RWPE2 (cell line): ENCODE measurements around the gene ANK3.
"Not testable (repeated sequence)": the region's sequence is repeated elsewhere in the genome, so short reads cannot be mapped to it uniquely, and the experiment has no call there.

Experiments
- ATAC-seq: fragments of 200-7000 bp; cut with Tn5 transposase; 3 replicates; pipeline ENCODE4 v1.9.1; 2021; ENCODE audit warnings: low read depth
- DNase-seq: peaks from one replicate; pipeline ENCODE4 v3.0.0-alpha.2; 2020; ENCODE audit warnings: low spot score
- H3K27ac ChIP-seq: fragments of 450-650 bp; 2 replicates; pipeline ENCODE4 v1.5.1; 2017; ENCODE audit warnings: mild to moderate bottlenecking; ENCODE audit not compliant: poor library complexity, severe bottlenecking
- H3K27me3 ChIP-seq: fragments of 250-450 bp; sonication (Bioruptor Pico); 2 replicates; pipeline ENCODE4 v1.5.1; 2021; ENCODE audit warnings: mild to moderate bottlenecking, moderate library complexity; ENCODE audit not compliant: insufficient read depth, poor library complexity, severe bottlenecking
- H3K36me3 ChIP-seq: fragments of 250-450 bp; sonication (Bioruptor Pico); 2 replicates; pipeline ENCODE4 v1.5.1; 2020; ENCODE audit warnings: low read depth, mild to moderate bottlenecking, moderate library complexity
- H3K4me1 ChIP-seq: fragments of 250-450 bp; sonication (Bioruptor Pico); 2 replicates; pipeline ENCODE4 v1.5.1; 2021; ENCODE audit warnings: mild to moderate bottlenecking, moderate library complexity; ENCODE audit not compliant: insufficient read depth, poor library complexity, severe bottlenecking
- H3K4me3 ChIP-seq: fragments of 250-450 bp; sonication (Bioruptor Pico); 2 replicates; pipeline ENCODE4 v1.5.1; 2021; ENCODE audit warnings: mild to moderate bottlenecking, moderate library complexity; ENCODE audit not compliant: severe bottlenecking
- H3K9me3 ChIP-seq: fragments of 250-450 bp; sonication (Bioruptor Pico); 2 replicates; pipeline ENCODE4 v1.5.1; 2021; ENCODE audit warnings: mild to moderate bottlenecking, moderate library complexity; ENCODE audit not compliant: severe bottlenecking
- TF ChIP-seq, protein P1 (sequence below): fragments of 450-650 bp; IDR thresholded peaks from one replicate; pipeline ENCODE4 v1.5.1; 2017; ENCODE audit warnings: mild to moderate bottlenecking, moderate library complexity; ENCODE audit not compliant: poor library complexity, severe bottlenecking

ANK3 gene

DNA sequence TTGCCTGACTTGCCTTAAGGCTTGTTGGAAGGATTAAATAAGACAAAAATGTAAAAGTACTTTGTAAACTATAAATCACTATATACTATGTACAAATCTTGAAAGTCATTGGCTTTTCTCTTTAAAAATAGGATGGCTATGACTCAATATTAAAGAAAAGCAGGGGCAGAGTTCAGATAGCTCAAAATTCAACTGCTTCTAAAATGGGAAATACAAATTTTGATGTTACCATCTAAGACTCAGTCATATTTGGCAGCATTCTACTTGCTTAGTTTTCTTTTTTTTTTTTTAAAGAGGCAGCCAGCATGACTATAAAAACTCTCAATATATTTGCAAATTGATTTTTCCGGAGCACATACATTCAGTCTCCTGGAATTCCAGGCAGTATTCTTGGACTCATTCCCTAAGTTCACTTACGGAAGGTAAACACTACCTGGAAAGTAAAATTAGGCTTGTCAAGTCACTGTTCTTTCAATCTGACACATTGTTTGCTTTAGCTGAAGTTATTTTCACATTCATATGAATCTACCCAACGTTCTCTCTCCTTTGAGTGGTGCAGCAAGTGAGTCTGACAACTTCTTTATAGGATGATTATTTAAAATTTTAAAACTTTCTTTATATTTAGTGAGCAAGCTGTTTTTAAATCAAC is 349.5 kb downstream of the ANK3 start:
- Histone ChIP-seq H3K4me3 (no peak overlapping the region), H3K27me3 (no peaks in the 10 kb centered on the region), H3K9me3 (no peaks in the 10 kb centered on the region), H3K36me3 (no peaks in the 10 kb centered on the region), H3K4me1 (peaks cover 8% of the 10 kb centered on the region), H3K27ac (no peak overlapping the region)
- ATAC-seq = peak; percentile 59; the same call in 2 of the 3 replicates
- DNase-seq = no peak
- TF ChIP-seq, protein P1, sequence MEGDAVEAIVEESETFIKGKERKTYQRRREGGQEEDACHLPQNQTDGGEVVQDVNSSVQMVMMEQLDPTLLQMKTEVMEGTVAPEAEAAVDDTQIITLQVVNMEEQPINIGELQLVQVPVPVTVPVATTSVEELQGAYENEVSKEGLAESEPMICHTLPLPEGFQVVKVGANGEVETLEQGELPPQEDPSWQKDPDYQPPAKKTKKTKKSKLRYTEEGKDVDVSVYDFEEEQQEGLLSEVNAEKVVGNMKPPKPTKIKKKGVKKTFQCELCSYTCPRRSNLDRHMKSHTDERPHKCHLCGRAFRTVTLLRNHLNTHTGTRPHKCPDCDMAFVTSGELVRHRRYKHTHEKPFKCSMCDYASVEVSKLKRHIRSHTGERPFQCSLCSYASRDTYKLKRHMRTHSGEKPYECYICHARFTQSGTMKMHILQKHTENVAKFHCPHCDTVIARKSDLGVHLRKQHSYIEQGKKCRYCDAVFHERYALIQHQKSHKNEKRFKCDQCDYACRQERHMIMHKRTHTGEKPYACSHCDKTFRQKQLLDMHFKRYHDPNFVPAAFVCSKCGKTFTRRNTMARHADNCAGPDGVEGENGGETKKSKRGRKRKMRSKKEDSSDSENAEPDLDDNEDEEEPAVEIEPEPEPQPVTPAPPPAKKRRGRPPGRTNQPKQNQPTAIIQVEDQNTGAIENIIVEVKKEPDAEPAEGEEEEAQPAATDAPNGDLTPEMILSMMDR = no peak

DNA sequence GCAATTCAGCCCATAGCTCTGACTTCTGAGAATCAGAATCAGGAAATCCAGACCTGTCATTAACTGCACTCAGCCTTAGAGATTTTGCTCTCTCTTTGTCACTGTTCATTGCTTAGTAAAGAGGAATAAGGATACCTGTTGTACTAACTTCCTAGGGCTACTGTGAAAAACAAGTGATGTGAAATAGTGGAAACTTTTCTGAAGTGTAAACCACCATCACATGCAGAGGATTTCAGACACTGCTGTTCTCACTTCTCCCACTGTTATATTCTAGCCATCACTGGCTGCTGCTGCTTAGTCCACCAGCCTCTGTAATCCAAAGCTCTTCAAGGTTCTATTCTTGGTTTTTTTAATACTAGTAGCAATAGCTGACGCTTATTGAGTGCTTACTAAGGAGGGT is 353.7 kb downstream of the ANK3 start:
- no peaks in the 10 kb centered on the region for H3K27me3 ChIP-seq
- no peak overlapping the region for H3K4me3 ChIP-seq
- TF ChIP-seq, protein P1 = no peak
- H3K36me3 ChIP-seq = no peaks in the 10 kb centered on the region
- H3K27ac ChIP-seq = no peak overlapping the region
- ATAC-seq = no peak
- DNase-seq = no peak
- no peaks in the 10 kb centered on the region for H3K9me3 ChIP-seq
- H3K4me1 ChIP-seq = peaks cover 10% of the 10 kb centered on the region

DNA sequence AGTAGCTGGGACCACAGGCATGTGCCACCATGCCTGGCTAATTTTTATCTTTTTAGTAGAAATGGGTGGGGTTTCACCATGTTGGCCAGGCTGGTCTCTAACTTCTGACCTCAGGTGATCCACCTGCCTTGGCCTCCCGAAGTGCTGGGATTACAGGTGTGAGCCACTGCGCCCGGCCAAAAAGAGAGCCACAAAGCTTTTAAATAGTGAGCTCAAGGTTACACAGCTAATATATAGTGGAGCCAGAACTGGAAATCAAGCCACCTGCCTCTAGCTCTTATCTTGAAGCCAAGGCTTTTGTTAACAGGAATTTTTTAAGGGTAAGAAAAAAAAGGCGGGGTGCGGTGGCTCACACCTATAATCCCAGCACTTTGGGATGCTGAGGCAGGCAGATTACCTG is 354.3 kb downstream of the ANK3 start:
- H3K36me3 ChIP-seq, ATAC-seq, H3K9me3 ChIP-seq, H3K4me3 ChIP-seq, H3K27me3 ChIP-seq, DNase-seq, H3K4me1 ChIP-seq, H3K27ac ChIP-seq: not testable (repeated sequence)

DNA sequence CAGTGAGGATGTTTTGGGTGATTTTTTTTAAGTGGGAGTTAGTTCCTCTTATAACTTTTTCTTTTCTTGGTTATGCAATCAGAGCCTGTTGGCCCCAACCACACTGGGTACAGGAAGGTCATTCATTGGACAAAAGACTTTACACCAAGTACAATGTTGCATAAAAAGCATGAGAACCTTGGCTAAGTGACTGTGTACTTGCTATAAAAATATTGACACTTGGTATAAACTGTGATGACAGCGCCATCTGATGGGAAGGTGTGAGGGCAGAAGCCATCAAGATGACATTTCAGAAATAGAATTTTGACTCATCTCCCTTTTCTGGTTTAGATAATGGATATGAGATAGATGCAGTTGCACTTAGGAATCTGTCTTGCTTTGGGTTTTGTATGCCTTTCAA is 357.0 kb downstream of the ANK3 start:
- Histone ChIP-seq H3K27ac (no peak overlapping the region), H3K9me3 (no peaks in the 10 kb centered on the region)
- TF ChIP-seq, protein P1 = peak; percentile 77

DNA sequence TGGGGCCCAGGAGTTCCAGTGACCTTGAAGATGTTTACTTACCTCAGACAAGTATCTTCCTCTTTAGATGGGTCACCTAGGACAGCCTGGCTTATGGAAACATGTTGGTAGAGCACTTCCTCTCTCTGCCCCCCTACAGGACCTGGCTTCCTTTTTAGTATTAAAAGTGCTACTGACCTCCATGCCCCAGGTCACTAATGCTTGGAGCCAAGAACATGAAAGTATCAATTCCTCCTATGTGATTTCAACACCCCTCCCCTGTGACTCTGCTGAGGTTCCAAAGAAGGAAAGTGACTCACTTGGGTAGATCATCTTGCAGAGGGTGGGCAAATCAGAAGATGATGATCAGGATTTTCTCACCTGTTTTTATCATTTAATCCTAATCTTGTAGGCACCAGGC is 358.0 kb downstream of the ANK3 start:
- Histone ChIP-seq H3K4me1 (peaks cover 2% of the 10 kb centered on the region), H3K36me3 (no peaks in the 10 kb centered on the region), H3K9me3 (no peaks in the 10 kb centered on the region), H3K27ac (no peak overlapping the region), H3K4me3 (no peak overlapping the region), H3K27me3 (no peaks in the 10 kb centered on the region)
- ATAC-seq = peak; percentile 61; the same call in 2 of the 3 replicates
- TF ChIP-seq, protein P1 = no peak
- DNase-seq = no peak

More for the DNA sequence above, 357.0 kb downstream of the ANK3 start:
- peaks cover 2% of the 10 kb centered on the region for H3K4me1 ChIP-seq
- no peaks in the 10 kb centered on the region for H3K36me3 ChIP-seq
- DNase-seq = no peak
- ATAC-seq = peak; percentile 62
- no peaks in the 10 kb centered on the region for H3K27me3 ChIP-seq
- no peak overlapping the region for H3K4me3 ChIP-seq
